Frontal cortex (tissue), 4 donors: ENCODE measurements around the gene CRYZ. TPM values are rescaled to one million over a fixed set of nuclear protein-coding genes. Genes with fewer than 3 reads are reported as not detected.
"Not testable (repeated sequence)": the region's sequence is repeated elsewhere in the genome, so short reads cannot be mapped to it uniquely, and the experiment has no call there.

Experiments
- DNase-seq, 2 donors: peaks; one replicate each; pipeline ENCODE4 v3.0.0; 2012; ENCODE audit warnings: low spot score in 2 of 2
- FAIRE-seq: peaks from 2 replicates; lab custom pipeline; 2012; peaks lifted over from hg19 to GRCh38; lab: Jason Lieb, UNC
- total RNA-seq: library from RNA; depleted of rRNA; stranded (reverse); fragments of >200 nt; gene quantifications from one replicate; pipeline ENCODE4 v1.2.3, GENCODE V29; 2014
- donor health status: control.
- donor health status: control.
- donor health status: control.

The CRYZ gene
- 7.7 TPM for total RNA-seq

- DNase-seq, result peak; percentile 54 to 74
- FAIRE-seq, result no peak
Measured at GRCh38 chr1:74732960-74733603, at the start of gene CRYZ, which contains the start of gene TYW3. TSS of gene CRYZ (minus strand) at chr1:74733050. CDS start at chr1:74724821, 8,229 bp downstream. TSS of gene TYW3 (plus strand) at chr1:74733152. CDS start at chr1:74733245, 93 bp downstream.

DNA sequence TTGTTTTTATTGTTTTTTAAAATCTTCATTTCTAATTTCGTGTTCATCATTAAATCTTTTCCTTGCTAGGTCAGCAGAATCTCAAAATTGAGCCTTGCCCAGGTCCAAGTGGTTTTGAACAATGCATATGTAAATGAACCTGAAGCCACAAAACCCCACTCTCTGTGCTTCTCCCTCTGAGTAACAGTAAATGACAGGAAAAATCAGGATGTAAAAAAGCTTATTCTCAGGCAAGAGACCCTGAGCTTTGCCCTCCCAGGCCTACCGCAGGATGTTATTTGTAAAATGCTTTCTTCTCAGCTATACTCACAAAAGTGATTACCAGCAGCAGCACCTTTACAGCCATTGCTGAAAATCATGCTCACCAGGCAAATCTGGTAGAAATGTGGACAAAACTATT lies 47.7 kb upstream of the CRYZ start:
- DNase-seq (no peak), FAIRE-seq (no peak)

- no peak for FAIRE-seq
- DNase-seq, result no peak
Measured at GRCh38 chr1:74779750-74780149, 46.9 kb upstream of the CRYZ start.

DNA sequence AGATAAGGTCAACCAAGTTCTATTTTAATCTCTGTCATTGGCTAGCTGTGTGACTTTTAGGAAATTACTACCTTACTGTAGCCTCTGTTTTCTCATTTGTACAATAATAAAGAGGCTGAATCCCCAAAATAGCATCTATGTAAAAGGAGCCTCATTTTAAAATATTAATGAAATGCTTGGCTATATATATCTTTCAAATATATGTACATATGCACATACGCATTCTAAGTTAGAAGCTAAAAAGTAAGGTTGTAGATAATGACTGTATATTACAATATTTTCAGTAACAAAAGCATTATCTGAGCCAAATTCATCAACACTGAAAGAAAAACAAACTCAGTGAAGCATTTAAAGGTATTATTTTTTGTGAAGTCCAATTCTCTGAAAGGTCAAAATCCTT lies 44.7 kb upstream of the CRYZ start:
- DNase-seq, result no peak
- FAIRE-seq, result no peak

GRCh38 chr1:74775735-74776134 lies 42.9 kb upstream of the CRYZ start:
- DNase-seq (no peak), FAIRE-seq (no peak)

- FAIRE-seq, result no peak
- no peak for DNase-seq
Measured at GRCh38 chr1:74773582-74773981, 40.7 kb upstream of the CRYZ start.

GRCh38 chr1:74772945-74773344 lies 40.1 kb upstream of the CRYZ start:
- DNase-seq, result no peak
- FAIRE-seq, result no peak

DNA sequence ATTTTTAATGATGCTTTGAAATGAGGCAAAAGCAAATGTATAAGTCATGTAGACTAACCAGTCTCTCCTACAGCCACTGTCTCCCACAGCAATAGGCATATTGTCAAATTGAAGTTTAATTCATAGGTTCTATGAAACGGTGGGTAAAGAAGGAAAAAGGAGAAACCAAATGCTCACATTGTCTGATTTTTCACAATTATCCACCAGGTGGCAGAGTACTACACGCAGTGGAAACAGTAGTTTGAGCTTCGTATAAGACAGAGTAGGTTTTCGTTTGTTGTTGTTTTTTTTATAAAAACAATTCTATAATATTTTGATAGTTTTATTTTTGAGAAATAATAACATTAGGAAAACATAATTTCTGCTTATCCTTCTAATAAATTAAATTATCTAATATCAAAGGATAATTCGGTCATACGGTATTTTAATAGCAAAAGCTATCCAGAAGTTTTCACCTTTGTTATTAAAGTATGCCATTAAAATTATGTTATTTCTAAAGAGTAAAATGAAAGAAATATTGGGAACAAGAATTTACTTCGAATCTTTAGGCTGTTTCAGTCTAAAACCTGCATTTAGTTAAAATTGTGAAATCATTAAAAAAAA lies 39.2 kb upstream of the CRYZ start:
- FAIRE-seq (peak; percentile 98), DNase-seq (no peak)

DNA sequence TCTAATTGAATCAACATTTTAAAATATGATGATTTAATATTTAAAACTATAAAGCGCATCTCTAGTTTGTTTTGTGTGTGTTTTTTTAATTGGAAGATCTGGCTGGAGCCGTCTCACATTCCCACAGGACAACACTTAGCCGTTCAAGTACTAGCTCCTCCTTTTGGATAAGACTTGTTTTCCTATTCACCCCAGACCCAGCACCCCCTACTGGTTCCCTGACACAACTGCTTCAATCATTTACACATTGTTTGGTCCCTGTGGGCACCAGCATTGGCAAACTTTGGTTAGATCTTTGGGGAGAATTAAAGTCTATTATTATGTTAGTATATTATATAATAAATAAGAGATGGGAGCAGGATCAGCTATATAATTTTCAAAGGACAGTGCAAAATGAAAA lies 34.6 kb upstream of the CRYZ start:
- DNase-seq, result no peak
- FAIRE-seq, result no peak

- FAIRE-seq (no peak), DNase-seq (no peak)
Measured at GRCh38 chr1:74766579-74766978, 33.7 kb upstream of the CRYZ start.

GRCh38 chr1:74763807-74764206 lies 31.0 kb upstream of the CRYZ start:
- FAIRE-seq (no peak), DNase-seq (no peak)

DNA sequence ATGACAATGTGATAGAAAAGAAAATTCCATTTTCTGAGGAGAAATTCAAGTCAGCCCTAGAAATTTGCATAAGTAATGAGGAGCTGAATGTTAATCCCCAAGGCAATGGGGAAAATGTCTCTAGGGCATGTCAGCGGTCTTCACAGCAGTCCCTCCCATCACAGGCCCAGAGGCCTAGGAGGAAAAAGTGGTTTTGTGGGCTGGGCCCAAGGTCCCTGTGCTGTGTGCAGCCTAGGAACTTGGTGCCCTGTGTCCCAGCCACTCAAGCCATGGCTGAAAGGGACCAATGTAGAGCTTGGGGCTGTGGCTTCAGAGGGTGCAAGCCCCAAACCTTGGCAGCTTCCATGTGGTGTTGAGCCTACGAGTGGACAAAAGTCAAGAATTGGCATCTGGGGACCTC lies 23.8 kb upstream of the CRYZ start:
- FAIRE-seq, DNase-seq: not testable (repeated sequence)

- DNase-seq (no peak), FAIRE-seq (no peak)
Measured at GRCh38 chr1:74755475-74755874, 22.6 kb upstream of the CRYZ start.

DNA sequence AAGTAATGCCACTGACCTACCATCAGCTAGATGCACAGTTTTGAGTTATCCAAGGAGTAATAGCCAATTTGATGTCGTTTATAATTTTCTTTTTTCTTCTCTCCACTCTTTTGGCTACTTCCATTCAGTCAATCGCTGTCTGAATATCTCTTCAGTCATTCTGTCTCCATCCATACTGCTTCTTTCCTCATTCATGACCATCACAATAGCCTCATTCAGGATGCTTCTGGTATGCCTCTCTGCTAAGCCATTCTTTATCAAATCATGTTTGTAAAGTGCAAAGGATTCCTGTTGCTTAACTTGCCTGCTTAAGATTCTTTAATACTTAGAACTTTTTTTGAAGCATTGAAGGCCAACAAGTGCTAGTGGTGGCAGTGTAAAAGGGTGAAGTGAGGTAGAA lies 20.3 kb upstream of the CRYZ start:
- FAIRE-seq (no peak), DNase-seq (no peak)

GRCh38 chr1:74748960-74749359 lies 16.1 kb upstream of the CRYZ start:
- FAIRE-seq (no peak), DNase-seq (no peak)

DNA sequence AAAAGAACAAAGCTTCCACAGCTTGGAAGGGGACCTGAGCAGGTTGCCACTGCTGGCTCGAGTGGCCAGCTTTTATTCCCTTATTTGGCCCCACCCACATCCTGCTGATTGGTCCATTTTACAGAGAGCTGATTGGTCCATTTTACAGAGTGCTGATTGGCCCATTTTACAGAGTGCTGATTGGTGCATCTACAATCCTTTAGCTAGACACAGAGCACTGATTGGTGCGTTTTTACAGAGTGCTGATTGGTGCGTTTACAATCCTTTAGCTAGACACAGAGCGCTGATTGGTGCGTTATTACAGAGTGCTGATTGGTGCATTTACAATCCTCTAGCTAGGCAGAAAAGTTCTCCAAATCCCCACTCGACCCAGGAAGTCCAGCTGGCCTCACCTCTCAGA lies 12.4 kb upstream of the CRYZ start:
- DNase-seq, FAIRE-seq: not testable (repeated sequence)

DNA sequence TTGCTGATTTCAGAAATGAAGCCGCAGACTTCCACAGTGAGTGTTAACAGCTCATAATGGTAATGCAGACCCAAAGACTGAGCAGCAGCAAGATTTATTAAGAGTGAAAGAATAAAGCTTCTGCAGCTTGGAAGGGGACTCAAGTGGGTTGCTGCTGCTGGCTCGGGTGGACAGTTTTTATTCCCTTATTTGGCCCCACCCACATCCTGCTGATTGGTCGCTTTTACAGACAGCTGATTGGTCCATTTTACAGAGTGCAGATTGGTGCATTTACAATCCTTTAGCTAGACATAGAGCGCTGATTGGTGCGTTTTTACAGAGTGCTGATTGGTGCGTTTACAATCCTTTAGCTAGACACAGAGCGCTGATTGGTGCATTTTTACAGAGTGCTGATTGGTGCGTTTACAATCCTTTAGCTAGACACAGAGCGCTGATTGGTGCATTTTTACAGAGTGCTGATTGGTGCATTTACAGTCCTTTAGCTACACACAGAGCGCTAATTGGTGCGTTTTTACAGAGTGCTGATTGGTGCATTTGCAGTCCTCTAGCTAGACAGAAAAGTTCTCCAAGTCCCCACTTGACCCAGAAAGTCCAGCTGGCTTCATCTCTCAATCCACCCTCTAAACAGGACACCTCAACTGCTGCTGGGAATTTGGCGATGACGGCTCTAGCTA lies 7.6 kb upstream of the CRYZ start:
- FAIRE-seq, DNase-seq: not testable (repeated sequence)

- DNase-seq (no peak), FAIRE-seq (no peak)
Measured at GRCh38 chr1:74737333-74737732, 4.5 kb upstream of the CRYZ start.

GRCh38 chr1:74733604-74734484 lies 994 bp upstream of the CRYZ start:
- FAIRE-seq, result no peak

More at GRCh38 chr1:74733604-74734484, 994 bp upstream of the CRYZ start:
- DNase-seq, result peak; percentile 28 to 51
